ENCODE data around the gene ACSL1. TPM values are rescaled to one million over a fixed set of nuclear protein-coding genes. Genes with fewer than 3 reads are reported as not detected.

ACSL1 gene
- total and polyA plus RNA-seq, 9 of the 15 experiments (the other 6 are each of a cell fraction or from before 2014, with no cell fraction given): 6.7 to 24.1 (median 15.0) TPM

DNA sequence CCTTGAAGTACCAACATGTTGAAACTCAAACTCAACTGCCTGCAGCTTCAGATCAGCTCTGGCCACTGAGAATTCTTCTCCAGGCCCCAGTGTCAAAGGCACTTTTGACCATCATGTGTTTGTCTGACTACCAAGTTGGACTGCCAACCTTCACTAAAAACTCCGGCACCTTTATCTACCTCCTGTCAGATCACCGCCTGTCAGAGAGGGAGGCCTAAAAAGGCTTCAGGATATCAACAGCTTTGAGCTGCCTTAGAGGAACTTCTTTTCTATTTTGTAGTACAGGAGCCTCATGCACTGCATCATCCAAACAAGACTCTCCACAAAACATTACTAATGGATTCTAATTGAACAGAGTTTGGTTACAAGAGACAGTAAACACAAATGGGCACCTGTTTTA, 2.8 kb downstream of the ACSL1 start:
- H3K27me3 ChIP-seq (ENCODE audit: control insufficient read depth in 2 of 2, insufficient read depth in 2 of 2, low read length in 2 of 2): no peaks in the 10 kb centered on the region
- ATAC-seq (peak; percentile 3; the same call in 1 of the 3 replicates), DNase-seq (ENCODE audit: extremely low read depth in 1 of 4, low spot score in 3 of 4) (peak in 1 of 4 experiments; percentile 42), FAIRE-seq (peak; percentile 42)
- H3K4me1 ChIP-seq (replicated peaks in 1 of 2; ENCODE audit: control insufficient read depth in 2 of 2, insufficient read depth in 2 of 2, low read length in 2 of 2): peaks cover 25 to 26% of the 10 kb centered on the region in 2 experiments
- in situ Hi-C loops (cut with MboI): no loop called here
- WGBS (ENCODE audit: insufficient coverage, low coverage, missing lambda C conversion rate): 11% methylated on average over 2 of the region's 2 CpGs
- H3K4me2 ChIP-seq (ENCODE audit: insufficient read depth, low read length): no peak overlapping the region
- no peaks in the 10 kb centered on the region for H3K9me1 ChIP-seq (ENCODE audit: control insufficient read depth, insufficient read depth, low read length)
- no peak for TF ChIP-seq RHOXF2B (CRISPR knock-in tag; conservative IDR thresholded peaks at IDR 0.05)
- peak; percentile 15 for TF ChIP-seq MEIS2 (IDR thresholded peaks at IDR 0.05; ENCODE audit: partially characterized antibody)
- TF ChIP-seq, protein P1, sequence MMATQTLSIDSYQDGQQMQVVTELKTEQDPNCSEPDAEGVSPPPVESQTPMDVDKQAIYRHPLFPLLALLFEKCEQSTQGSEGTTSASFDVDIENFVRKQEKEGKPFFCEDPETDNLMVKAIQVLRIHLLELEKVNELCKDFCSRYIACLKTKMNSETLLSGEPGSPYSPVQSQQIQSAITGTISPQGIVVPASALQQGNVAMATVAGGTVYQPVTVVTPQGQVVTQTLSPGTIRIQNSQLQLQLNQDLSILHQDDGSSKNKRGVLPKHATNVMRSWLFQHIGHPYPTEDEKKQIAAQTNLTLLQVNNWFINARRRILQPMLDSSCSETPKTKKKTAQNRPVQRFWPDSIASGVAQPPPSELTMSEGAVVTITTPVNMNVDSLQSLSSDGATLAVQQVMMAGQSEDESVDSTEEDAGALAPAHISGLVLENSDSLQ (IDR thresholded peaks at IDR 0.05): peak; percentile 48; the same call in 1 of the 2 replicates
- peaks cover 24% of the 10 kb centered on the region; the same call in 2 of the 3 replicates for H3K79me2 ChIP-seq (ENCODE audit: control insufficient read depth, insufficient read depth, low read length)
- no peak overlapping the region for H2AFZ ChIP-seq (ENCODE audit: low read depth, low read length)
- intact Hi-C loops (cut with micrococcal nuclease): loop anchor here (10.0 kb wide), 1 partner anchor 82 kb away; no protein-coding TSS in a partner anchor
- no peaks in the 10 kb centered on the region for H3K9me3 ChIP-seq (replicated peaks; ENCODE audit: control insufficient read depth, insufficient read depth, low read depth, low read length)
- ChIA-PET POLR2A (no interaction called here), CTCF (ENCODE audit: low intra/inter-chr PET ratio) (no interaction called here)
- no TSS peak for BruUV-seq (replicated peaks)
- no peaks in the 10 kb centered on the region for H3K36me3 ChIP-seq (ENCODE audit: control insufficient read depth, insufficient read depth, low read length)
- H4K20me1 ChIP-seq (replicated peaks; ENCODE audit: control insufficient read depth, insufficient read depth, low read length): peaks cover 12% of the 10 kb centered on the region; the same call in 1 of the 2 replicates
- H3K9ac ChIP-seq (ENCODE audit: insufficient read depth in 1 of 2, low read depth in 2 of 2, low read length in 2 of 2): peak overlapping the region in 1 of 2 experiments; percentile 54; a peak in 1 of 4 replicates
- H3K4me3 ChIP-seq: no peak overlapping the region
- no peak overlapping the region for H3K27ac ChIP-seq (ENCODE audit: extremely low read depth, low read depth, low read length)

GRCh38 chr4:184822356-184822755, 3.4 kb downstream of the ACSL1 start:
- Histone ChIP-seq H3K9ac (ENCODE audit: insufficient read depth in 1 of 2, low read depth in 2 of 2, low read length in 2 of 2) (no peak overlapping the region), H3K4me1 (replicated peaks in 1 of 2; ENCODE audit: control insufficient read depth in 2 of 2, insufficient read depth in 2 of 2, low read length in 2 of 2) (peaks cover 31 to 32% of the 10 kb centered on the region in 2 experiments), H4K20me1 (replicated peaks; ENCODE audit: control insufficient read depth, insufficient read depth, low read length) (peaks cover 17% of the 10 kb centered on the region; the same call in 1 of the 2 replicates), H3K4me3 (no peak overlapping the region), H2AFZ (ENCODE audit: low read depth, low read length) (no peak overlapping the region), H3K9me1 (ENCODE audit: control insufficient read depth, insufficient read depth, low read length) (no peaks in the 10 kb centered on the region), H3K4me2 (ENCODE audit: insufficient read depth, low read length) (no peak overlapping the region), H3K79me2 (ENCODE audit: control insufficient read depth, insufficient read depth, low read length) (peaks cover 29% of the 10 kb centered on the region; the same call in 2 of the 3 replicates), H3K9me3 (replicated peaks; ENCODE audit: control insufficient read depth, insufficient read depth, low read depth, low read length) (no peaks in the 10 kb centered on the region), H3K27ac (ENCODE audit: extremely low read depth, low read depth, low read length) (no peak overlapping the region), H3K36me3 (ENCODE audit: control insufficient read depth, insufficient read depth, low read length) (no peaks in the 10 kb centered on the region), H3K27me3 (ENCODE audit: control insufficient read depth in 2 of 2, insufficient read depth in 2 of 2, low read length in 2 of 2) (no peaks in the 10 kb centered on the region)
- FAIRE-seq (no peak), ATAC-seq (no peak), DNase-seq (ENCODE audit: extremely low read depth in 1 of 4, low spot score in 3 of 4) (no peak)
- TF ChIP-seq ZNF184 (CRISPR knock-in tag; IDR thresholded peaks at IDR 0.05): no peak
- no peak for TF ChIP-seq NONO (IDR thresholded peaks at IDR 0.05; ENCODE audit: low read depth in 2 of 2, low read length in 1 of 2)
- TF ChIP-seq BCL6 (CRISPR knock-in tag; IDR thresholded peaks at IDR 0.05): no peak
- TF ChIP-seq MEF2D (tag; conservative IDR thresholded peaks at IDR 0.05; ENCODE audit: low read depth): no peak
- no peak for TF ChIP-seq ARID1B (IDR thresholded peaks at IDR 0.05)
- TF ChIP-seq SRSF1 (IDR thresholded peaks at IDR 0.05; ENCODE audit: low read depth, low read length): no peak
- TF ChIP-seq, protein P2, sequence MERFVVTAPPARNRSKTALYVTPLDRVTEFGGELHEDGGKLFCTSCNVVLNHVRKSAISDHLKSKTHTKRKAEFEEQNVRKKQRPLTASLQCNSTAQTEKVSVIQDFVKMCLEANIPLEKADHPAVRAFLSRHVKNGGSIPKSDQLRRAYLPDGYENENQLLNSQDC (CRISPR knock-in tag; IDR thresholded peaks at IDR 0.05): no peak
- TF ChIP-seq LEF1 (IDR thresholded peaks at IDR 0.05): no peak
- no peak for TF ChIP-seq MCM5 (IDR thresholded peaks at IDR 0.05; ENCODE audit: low read depth)
- no peak for TF ChIP-seq ZNF561 (CRISPR knock-in tag; conservative IDR thresholded peaks at IDR 0.05)
- no peak for TF ChIP-seq ELF1 (tag; IDR thresholded peaks at IDR 0.05)
- WGBS (ENCODE audit: insufficient coverage, low coverage, missing lambda C conversion rate): 73% methylated on average over 9 of the region's 9 CpGs
- in situ Hi-C loops (cut with MboI): no loop called here
- intact Hi-C loops (cut with micrococcal nuclease): loop anchor here (10.0 kb wide), 1 partner anchor 82 kb away; no protein-coding TSS in a partner anchor
- POLR2A ChIA-PET: no interaction called here
- BruUV-seq (replicated peaks): no TSS peak
- CTCF ChIA-PET (ENCODE audit: low intra/inter-chr PET ratio): no interaction called here

All from K562 (cell line).